Heart left ventricle (tissue), 16 donors: Measurements from ENCODE around the gene ZFP91. TPM values are rescaled to one million over a fixed set of nuclear protein-coding genes. Genes with fewer than 3 reads are reported as not detected.
A peak's percentile ranks its signal among the peaks of the same experiment; 100 is the strongest.

Source experiments
- ATAC-seq, 4 donors: fragments of 200-7000 bp; cut with Tn5 transposase; one replicate each; pipeline ENCODE4 v1.9.1; 2020 to 2022; ENCODE audit warnings: moderate library complexity in 4 of 4, mild to moderate bottlenecking in 3 of 4, moderate number of reproducible peaks in 1 of 4
- DNase-seq, 5 donors: peaks; one replicate each; pipeline ENCODE4 v3.0.0-alpha.2; 2020
- H3K27ac ChIP-seq, 12 donors: fragments of 200-600 bp; sonication (generic) in 4 of 12; one replicate each; pipeline versions ENCODE4 v1.5.0 to v1.8.0; 2016 to 2022; ENCODE audit warnings: mild to moderate bottlenecking in 2 of 12
- H3K27me3 ChIP-seq, 9 donors: fragments of 200-600 bp; sonication (generic) in 2 of 9; one replicate each; pipeline versions ENCODE4 v1.5.1 to v1.8.0; 2016 to 2022; ENCODE audit warnings: mild to moderate bottlenecking in 3 of 9
- H3K36me3 ChIP-seq, 9 donors: fragments of 200-600 bp; sonication (generic) in 2 of 9; one replicate each; pipeline versions ENCODE4 v1.5.0 to v1.8.0; 2018 to 2022; ENCODE audit warnings: mild to moderate bottlenecking in 2 of 9
- H3K4me1 ChIP-seq, 12 donors: fragments of 200-600 bp; sonication (generic) in 4 of 12; one replicate each; pipeline versions ENCODE4 v1.5.0 to v1.8.0; 2016 to 2022; ENCODE audit warnings: mild to moderate bottlenecking in 3 of 12
- H3K4me3 ChIP-seq, 12 donors: fragments of 200-600 bp; sonication (generic) in 4 of 12; one replicate each; pipeline versions ENCODE4 v1.5.0 to v1.8.0; 2017 to 2022; ENCODE audit warnings: mild to moderate bottlenecking in 9 of 12, moderate library complexity in 4 of 12
- H3K9me3 ChIP-seq, 12 donors: fragments of 200-600 bp; sonication (generic) in 4 of 12; one replicate each; pipeline versions ENCODE4 v1.5.0 to v1.8.0; 2016 to 2022; ENCODE audit warnings: mild to moderate bottlenecking in 1 of 12
- POLR2A ChIP-seq, 2 donors: fragments of 450-650 bp; IDR thresholded peaks; one replicate each; pipeline ENCODE4 v1.6.1; 2017; ENCODE audit warnings: antibody characterized with exemption in 2 of 2, mild to moderate bottlenecking in 2 of 2, moderate library complexity in 2 of 2
- WGBS, 4 donors: extraction: QIAGEN DNeasy Blood & Tissue Kit in 2 of 4; methylation state at CpG; one replicate each; pipeline versions ENCODE4 v1.1.5 to v1.1.7; 2013 to 2018; 5-methylcytosine and 5-hydroxymethylcytosine counted together
- intact Hi-C, 10 donors: fragments of 100-400 bp; cut with DNase I; formaldehyde crosslinking; loops; one replicate each; pipeline versions ENCODE4 v1.11.1 to v1.14.2; 2022
- polyA plus RNA-seq, 2 donors: library from polyadenylated mRNA; stranded (reverse); fragments of 200-250 nt; gene quantifications; one replicate each; pipeline ENCODE4 v1.2.3, GENCODE V29; 2013
- total RNA-seq, 9 donors: library from RNA; depleted of rRNA in 2 of 9; stranded (reverse); fragments of >200 nt in 2 of 9; fragmentation: NEBNext Ultra II Directional in 3 of 9; extraction: Animal tissue kit (Norgen Biotek cat#: 25700) in 3 of 9; gene quantifications; one replicate each; pipeline versions ENCODE4 v1.1.0 to v1.2.4, GENCODE V29; 2016 to 2023
- TF ChIP-seq, protein P1 (sequence below), 12 donors: fragments of 200-600 bp; sonication (generic) in 4 of 12; IDR thresholded peaks; one replicate each; pipeline versions ENCODE4 v1.5.0 to v1.8.0; 2018 to 2022; ENCODE audit warnings: antibody characterized with exemption in 12 of 12, mild to moderate bottlenecking in 5 of 12
- donor health status: ischemic (EF 13 %, LVEDD 7.1; RV severe dilation, severe dysfunction).
- donor health status: healthy with polysubstance abuse.
- donor health status: DM: no; HTN: yes; CAD: no.
- donor health status: DM: no; HTN: no; CAD: no.
- donor health status: ischemic (EF 25% LVEDD 6.9; RV normal size, moderate dysfunction).
- donor health status: ischemic (EF 25% LVEDD 5.7; RV mildly dilated, moderate dysfunction).
- donor health status: healthy.
- donor health status: DM: yes; HTN: yes; CAD: no.
- donor health status: ischemic (EF 35%, LVEDD 5.7; RV mildly dilated, moderate dysfunction).
- donor health status: nonischemic (EF 11% LVEDD 7.7; RV severe dilation, severe dysfunction).
- donor health status: DM: yes; HTN: yes; CAD: no.
- donor health status: PGD.
- donor health status: ischemic (EF 29% LVEDD 5.4; RV normal size, mild dysfunction).
- donor health status: nonischemic (EF 23%, LVEDD 6.1; RV moderate dilation, normal function).

The ZFP91 gene
- total and polyA plus RNA-seq, 11 donors: 11.2 to 67.0 (median 60.6) TPM

DNA sequence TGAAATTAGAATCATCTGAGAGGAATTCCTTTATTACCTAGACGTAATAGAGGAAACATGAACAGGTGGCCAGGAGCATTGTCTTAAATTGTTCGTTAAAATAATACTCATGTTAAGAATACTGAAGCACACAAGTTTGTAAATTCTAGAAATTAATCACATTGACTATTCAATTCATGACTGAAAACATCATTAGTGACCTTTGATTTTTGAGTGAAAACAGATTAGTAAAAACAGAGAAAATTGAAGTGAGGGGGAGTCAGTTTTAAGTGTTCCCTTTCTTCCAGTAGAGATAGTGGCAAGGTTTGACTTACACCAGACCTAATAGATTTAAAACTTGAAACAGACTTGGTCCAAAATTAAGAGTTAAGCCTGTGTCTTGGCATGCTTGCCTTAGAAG is 1.4 kb downstream of the ZFP91 start:
- intact Hi-C loops: loop anchor here in 3 of 10 donors (5.0 kb wide), 1 partner anchor 37 kb away; no protein-coding TSS in a partner anchor
- 3 to 6% (median 5%) methylated on average over 2 of the region's 2 CpGs for WGBS, 4 donors
- no peaks in the 10 kb centered on the region for H3K27me3 ChIP-seq

DNA sequence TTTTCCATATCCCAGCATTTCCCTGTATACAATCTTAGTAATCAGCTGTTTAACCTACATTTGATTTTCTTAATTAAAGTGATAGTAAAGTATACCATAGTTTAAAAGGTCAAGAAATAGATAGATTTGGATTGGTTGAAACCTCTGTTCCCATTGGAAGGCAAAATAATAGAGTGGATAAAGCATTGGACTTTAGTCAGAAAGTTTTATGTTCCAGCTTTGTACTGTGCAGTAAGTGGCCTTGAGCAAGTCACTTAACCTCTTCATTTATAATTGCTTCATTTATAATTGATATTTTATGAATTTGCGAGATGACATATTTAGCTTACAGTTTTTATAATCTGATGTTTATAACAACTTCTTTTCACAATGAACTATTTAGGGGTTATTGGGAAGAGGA is 3.6 kb downstream of the ZFP91 start:
- H3K4me3 ChIP-seq: no peak overlapping the region
- H3K27ac ChIP-seq: peak overlapping the region in 2 of 12 donors; percentile 0 to 99
- H3K27me3 ChIP-seq: no peaks in the 10 kb centered on the region
- H3K36me3 ChIP-seq: peaks cover 0 to 28% (median 15%) of the 10 kb centered on the region in 9 donors
- DNase-seq (no peak), ATAC-seq (no peak)
- WGBS, 4 donors: 78 to 94% (median 91%) methylated on average over 1 of the region's 1 CpG
- peaks cover 0 to 71% (median 41%) of the 10 kb centered on the region in 12 donors for H3K4me1 ChIP-seq
- intact Hi-C loops: loop anchor here in 3 of 10 donors (5.0 kb wide), 1 partner anchor 35 kb away; no protein-coding TSS in a partner anchor
- H3K9me3 ChIP-seq: no peaks in the 10 kb centered on the region
- TF ChIP-seq POLR2A (IDR thresholded peaks at IDR 0.05): no peak
- TF ChIP-seq, protein P1, sequence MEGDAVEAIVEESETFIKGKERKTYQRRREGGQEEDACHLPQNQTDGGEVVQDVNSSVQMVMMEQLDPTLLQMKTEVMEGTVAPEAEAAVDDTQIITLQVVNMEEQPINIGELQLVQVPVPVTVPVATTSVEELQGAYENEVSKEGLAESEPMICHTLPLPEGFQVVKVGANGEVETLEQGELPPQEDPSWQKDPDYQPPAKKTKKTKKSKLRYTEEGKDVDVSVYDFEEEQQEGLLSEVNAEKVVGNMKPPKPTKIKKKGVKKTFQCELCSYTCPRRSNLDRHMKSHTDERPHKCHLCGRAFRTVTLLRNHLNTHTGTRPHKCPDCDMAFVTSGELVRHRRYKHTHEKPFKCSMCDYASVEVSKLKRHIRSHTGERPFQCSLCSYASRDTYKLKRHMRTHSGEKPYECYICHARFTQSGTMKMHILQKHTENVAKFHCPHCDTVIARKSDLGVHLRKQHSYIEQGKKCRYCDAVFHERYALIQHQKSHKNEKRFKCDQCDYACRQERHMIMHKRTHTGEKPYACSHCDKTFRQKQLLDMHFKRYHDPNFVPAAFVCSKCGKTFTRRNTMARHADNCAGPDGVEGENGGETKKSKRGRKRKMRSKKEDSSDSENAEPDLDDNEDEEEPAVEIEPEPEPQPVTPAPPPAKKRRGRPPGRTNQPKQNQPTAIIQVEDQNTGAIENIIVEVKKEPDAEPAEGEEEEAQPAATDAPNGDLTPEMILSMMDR (IDR thresholded peaks at IDR 0.05): no peak

More for the DNA sequence above, 1.4 kb downstream of the ZFP91 start:
- H3K36me3 ChIP-seq: peaks cover 0 to 8% (median 3%) of the 10 kb centered on the region in 9 donors
- peak overlapping the region in 11 of 12 donors; percentile 78 to 100 (median 90) for H3K4me3 ChIP-seq
- TF ChIP-seq, protein P1 (IDR thresholded peaks at IDR 0.05): no peak
- DNase-seq (no peak), ATAC-seq (no peak)
- H3K4me1 ChIP-seq: peaks cover 5 to 72% (median 50%) of the 10 kb centered on the region in 12 donors
- H3K27ac ChIP-seq: peak overlapping the region; percentile 98 to 100 (median 99)
- H3K9me3 ChIP-seq: no peaks in the 10 kb centered on the region

DNA sequence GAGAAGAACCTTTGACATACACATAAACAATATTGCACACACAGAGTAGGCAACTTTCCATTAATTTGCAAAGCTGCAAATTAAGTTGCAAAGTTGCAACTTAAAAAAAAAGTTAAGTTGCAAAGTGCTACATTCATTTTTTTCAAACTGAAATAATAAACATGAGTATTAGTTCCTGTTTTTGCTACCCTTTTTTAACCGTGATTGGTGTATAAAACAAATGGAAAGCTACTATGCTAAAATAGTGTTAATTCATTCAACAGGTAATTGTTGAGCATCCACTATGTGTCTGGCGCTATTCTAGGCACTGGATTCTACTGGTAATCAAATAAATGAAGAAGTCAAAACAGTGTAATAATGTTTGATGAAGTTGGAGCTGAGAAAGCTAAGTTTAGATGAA is 8.1 kb downstream of the ZFP91 start:
- Histone ChIP-seq H3K36me3 (peaks cover 0 to 31% (median 18%) of the 10 kb centered on the region in 9 donors), H3K4me1 (peaks cover 0 to 63% (median 27%) of the 10 kb centered on the region in 12 donors), H3K27me3 (no peaks in the 10 kb centered on the region), H3K4me3 (no peak overlapping the region), H3K9me3 (no peaks in the 10 kb centered on the region), H3K27ac (no peak overlapping the region)
- 85 to 94% (median 89%) methylated on average over 2 of the region's 2 CpGs for WGBS, 4 donors
- intact Hi-C loops: no loop called here
- TF ChIP-seq, protein P1 (IDR thresholded peaks at IDR 0.05): no peak
- no peak for TF ChIP-seq POLR2A (IDR thresholded peaks at IDR 0.05)
- DNase-seq (no peak), ATAC-seq (no peak)

DNA sequence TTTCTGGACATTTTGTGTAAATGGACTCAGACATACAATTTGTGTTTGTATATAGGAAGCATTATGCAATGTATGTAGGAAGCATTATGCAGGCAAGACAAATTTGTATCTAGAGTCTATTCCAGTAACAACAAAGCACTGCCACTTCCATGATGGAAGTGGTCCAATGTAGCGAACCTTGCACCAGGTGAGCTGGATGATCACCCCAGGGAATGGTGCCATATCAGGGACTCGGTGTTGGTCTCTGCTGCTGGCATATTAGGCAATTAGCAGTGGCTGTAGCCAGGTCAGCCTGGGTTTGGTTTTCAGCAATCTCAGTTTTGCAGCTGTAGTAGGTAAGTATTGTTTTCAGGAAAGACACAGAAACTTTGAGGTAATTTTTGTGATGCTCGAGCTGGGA is 12.8 kb downstream of the ZFP91 start:
- intact Hi-C loops: no loop called here

More for the DNA sequence above, 12.8 kb downstream of the ZFP91 start:
- Histone ChIP-seq H3K36me3 (peaks cover 0 to 28% (median 11%) of the 10 kb centered on the region in 9 donors), H3K9me3 (no peaks in the 10 kb centered on the region), H3K4me1 (peaks cover 0 to 39% (median 24%) of the 10 kb centered on the region in 12 donors), H3K27me3 (no peaks in the 10 kb centered on the region), H3K4me3 (no peak overlapping the region), H3K27ac (no peak overlapping the region)
- TF ChIP-seq POLR2A (IDR thresholded peaks at IDR 0.05): no peak
- TF ChIP-seq, protein P1 (IDR thresholded peaks at IDR 0.05): no peak
- no peak for DNase-seq
- ATAC-seq: no peak
- 78 to 93% (median 84%) methylated on average over 3 of the region's 3 CpGs for WGBS, 4 donors
